ENCODE measurements around the gene APOBEC3G.
A peak's percentile ranks its signal among the peaks of the same experiment; 100 is the strongest.
"Not testable (repeated sequence)": the region's sequence is repeated elsewhere in the genome, so short reads cannot be mapped to it uniquely, and the experiment has no call there.

The APOBEC3G gene

GRCh38 chr22:39055658-39056057 lies 21.4 kb upstream of the APOBEC3G start:
- H3K4me2 ChIP-seq (ENCODE audit: insufficient read depth, low read length), result no peak overlapping the region
- no peaks in the 10 kb centered on the region for H3K79me2 ChIP-seq (ENCODE audit: insufficient read depth, low read length)

GRCh38 chr22:39061290-39061689 lies 15.8 kb upstream of the APOBEC3G start:
- not testable (repeated sequence) for H3K27ac ChIP-seq (ENCODE audit: low read length); H3K4me3 ChIP-seq (ENCODE audit: low read depth in 1 of 2, low read length in 2 of 2); ATAC-seq (ENCODE audit: insufficient read depth, low read depth); H3K4me1 ChIP-seq (ENCODE audit: insufficient read depth, low read length); H3K9ac ChIP-seq (ENCODE audit: low read depth, low read length); H3K4me2 ChIP-seq (ENCODE audit: insufficient read depth, low read length); DNase-seq; H4K20me1 ChIP-seq (ENCODE audit: insufficient read depth, low read length); H3K27me3 ChIP-seq (ENCODE audit: insufficient read depth, low read length, poor library complexity); H2AFZ ChIP-seq (ENCODE audit: low read depth, low read length); H3K36me3 ChIP-seq (ENCODE audit: insufficient read depth, low read length); H3K79me2 ChIP-seq (ENCODE audit: insufficient read depth, low read length); H3K9me3 ChIP-seq (ENCODE audit: insufficient read depth, low read length, severe bottlenecking)

More at GRCh38 chr22:39055658-39056057, 21.4 kb upstream of the APOBEC3G start:
- ATAC-seq (ENCODE audit: insufficient read depth, low read depth), result no peak
- H2AFZ ChIP-seq (ENCODE audit: low read depth, low read length), result no peak overlapping the region
- H3K36me3 ChIP-seq (ENCODE audit: insufficient read depth, low read length), result no peaks in the 10 kb centered on the region
- no peaks in the 10 kb centered on the region for H3K27me3 ChIP-seq (ENCODE audit: insufficient read depth, low read length, poor library complexity)
- H4K20me1 ChIP-seq (ENCODE audit: insufficient read depth, low read length), result no peaks in the 10 kb centered on the region
- no peak for DNase-seq
- no peaks in the 10 kb centered on the region for H3K9me3 ChIP-seq (ENCODE audit: insufficient read depth, low read length, severe bottlenecking)
- no peaks in the 10 kb centered on the region for H3K4me1 ChIP-seq (ENCODE audit: insufficient read depth, low read length)
- H3K4me3 ChIP-seq (ENCODE audit: low read depth in 1 of 2, low read length in 2 of 2), result no peak overlapping the region
- no peak overlapping the region for H3K27ac ChIP-seq (ENCODE audit: low read length)
- no peak overlapping the region for H3K9ac ChIP-seq (ENCODE audit: low read depth, low read length)
- TF ChIP-seq EZH2 (IDR thresholded peaks at IDR 0.05; ENCODE audit: borderline replicate concordance, low read depth, low read length, severe bottlenecking), result no peak
- TF ChIP-seq CTCF (IDR thresholded peaks at IDR 0.05; ENCODE audit: borderline replicate concordance, extremely low read depth, low read length, poor library complexity, severe bottlenecking), result no peak

GRCh38 chr22:39061951-39062350 lies 15.1 kb upstream of the APOBEC3G start:
- not testable (repeated sequence) for H3K27ac ChIP-seq (ENCODE audit: low read length); H3K9ac ChIP-seq (ENCODE audit: low read depth, low read length); H3K27me3 ChIP-seq (ENCODE audit: insufficient read depth, low read length, poor library complexity); DNase-seq; H3K4me1 ChIP-seq (ENCODE audit: insufficient read depth, low read length); H3K4me2 ChIP-seq (ENCODE audit: insufficient read depth, low read length); H4K20me1 ChIP-seq (ENCODE audit: insufficient read depth, low read length); H3K36me3 ChIP-seq (ENCODE audit: insufficient read depth, low read length); H2AFZ ChIP-seq (ENCODE audit: low read depth, low read length); H3K9me3 ChIP-seq (ENCODE audit: insufficient read depth, low read length, severe bottlenecking); H3K4me3 ChIP-seq (ENCODE audit: low read depth in 1 of 2, low read length in 2 of 2); H3K79me2 ChIP-seq (ENCODE audit: insufficient read depth, low read length); ATAC-seq (ENCODE audit: insufficient read depth, low read depth)

DNA sequence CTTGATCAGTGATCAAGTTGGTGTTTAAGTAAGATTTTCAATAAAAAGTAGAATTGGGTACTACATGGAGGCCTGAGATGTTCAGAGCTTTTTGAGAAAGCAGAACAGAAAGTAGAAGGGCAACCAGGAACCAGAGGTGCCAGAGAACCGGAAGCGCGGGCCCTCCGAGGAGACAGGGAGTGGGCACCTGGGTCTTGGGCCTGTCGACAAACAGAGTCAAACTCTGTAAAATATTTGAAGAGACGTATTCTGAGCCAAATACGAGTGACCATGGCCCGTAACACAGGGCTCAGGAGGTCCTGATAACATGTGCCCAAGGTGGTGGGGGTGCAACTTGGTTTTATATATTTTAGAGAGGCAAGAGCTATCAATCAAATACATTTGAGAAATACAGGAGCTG lies 13.2 kb upstream of the APOBEC3G start:
- H3K36me3 ChIP-seq (ENCODE audit: insufficient read depth, low read length); H3K4me1 ChIP-seq (ENCODE audit: insufficient read depth, low read length); H3K9ac ChIP-seq (ENCODE audit: low read depth, low read length); H3K9me3 ChIP-seq (ENCODE audit: insufficient read depth, low read length, severe bottlenecking); H3K27ac ChIP-seq (ENCODE audit: low read length); ATAC-seq (ENCODE audit: insufficient read depth, low read depth); H3K4me3 ChIP-seq (ENCODE audit: low read depth in 1 of 2, low read length in 2 of 2); DNase-seq; H4K20me1 ChIP-seq (ENCODE audit: insufficient read depth, low read length); H3K27me3 ChIP-seq (ENCODE audit: insufficient read depth, low read length, poor library complexity); H3K79me2 ChIP-seq (ENCODE audit: insufficient read depth, low read length); H3K4me2 ChIP-seq (ENCODE audit: insufficient read depth, low read length); H2AFZ ChIP-seq (ENCODE audit: low read depth, low read length): not testable (repeated sequence)

GRCh38 chr22:39066442-39067276 lies 10.4 kb upstream of the APOBEC3G start:
- not testable (repeated sequence) for H3K4me3 ChIP-seq (ENCODE audit: low read depth in 1 of 2, low read length in 2 of 2); H3K9ac ChIP-seq (ENCODE audit: low read depth, low read length); H3K4me1 ChIP-seq (ENCODE audit: insufficient read depth, low read length); H3K79me2 ChIP-seq (ENCODE audit: insufficient read depth, low read length); DNase-seq; H3K4me2 ChIP-seq (ENCODE audit: insufficient read depth, low read length); H3K27me3 ChIP-seq (ENCODE audit: insufficient read depth, low read length, poor library complexity); H4K20me1 ChIP-seq (ENCODE audit: insufficient read depth, low read length); H3K9me3 ChIP-seq (ENCODE audit: insufficient read depth, low read length, severe bottlenecking); H3K36me3 ChIP-seq (ENCODE audit: insufficient read depth, low read length); H2AFZ ChIP-seq (ENCODE audit: low read depth, low read length); H3K27ac ChIP-seq (ENCODE audit: low read length)
- peak; percentile 42; the same call in 1 of the 3 replicates for ATAC-seq (ENCODE audit: insufficient read depth, low read depth)
